GM12878 (cell line): ENCODE data around the gene NDUFS6. TPM values are rescaled to one million over a fixed set of nuclear protein-coding genes. Genes with fewer than 3 reads are reported as not detected.

ENCODE experiments used
- ATAC-seq: fragments of 200-7000 bp; cut with Tn5 transposase; 3 replicates; pipeline ENCODE4 v1.9.1; 2020; ENCODE audit warnings: mild to moderate bottlenecking, moderate library complexity
- BruUV-seq: library from RNA; stranded (reverse); fragments of 400-500 nt; replicated peaks from 2 replicates; lab custom pipeline; 2021; lab: Mats Ljungman, UMichigan
- CTCF ChIA-PET: fragments of 300-600 bp; sonication (Branson Sonifier 250); formaldehyde crosslinking; extraction: SDS; loops from one replicate; lab custom pipeline; 2021; ENCODE audit warnings: inconsistent platforms; lab: Yijun Ruan, JAX
- POLR2A ChIA-PET: fragments of 350-600 bp; formaldehyde crosslinking; extraction: SDS; loops from one replicate; lab custom pipeline; 2021; ENCODE audit warnings: inconsistent platforms; lab: Charles Lee
- RAD21 ChIA-PET: fragments of 300-600 bp; sonication (Branson Sonifier 250); formaldehyde crosslinking; loops from one replicate; lab custom pipeline; 2023; ENCODE audit warnings: antibody characterized with exemption; ENCODE audit not compliant: unreplicated experiment; lab: Charles Lee
- SMC1A ChIA-PET: fragments of 300-600 bp; sonication (Branson Sonifier 250); formaldehyde crosslinking; loops from one replicate; lab custom pipeline; 2023; ENCODE audit not compliant: unreplicated experiment, uncharacterized antibody; lab: Charles Lee
- DNase-seq: peaks from one replicate; pipeline ENCODE4 v3.0.0-alpha.2; 2011; ENCODE audit warnings: low read depth, low spot score
- FAIRE-seq: peaks from 3 replicates; lab custom pipeline; 2011; peaks lifted over from hg19 to GRCh38; lab: Jason Lieb, UNC
- H2AFZ ChIP-seq: 2 replicates; pipeline ENCODE4 v1.6.0; 2011; ENCODE audit warnings: low read depth, low read length, control low read depth; ENCODE audit not compliant: control insufficient read depth
- H3K27ac ChIP-seq: 2 replicates; pipeline ENCODE4 v1.5.1; 2011; ENCODE audit warnings: control low read depth; ENCODE audit not compliant: control insufficient read depth, insufficient read depth
- H3K27me3 ChIP-seq, 2 experiments: replicated peaks in 1 of 2; 2 replicates each; pipeline versions ENCODE4 v1.6.0 to v1.6.1; 2011; ENCODE audit warnings: low read length in 1 of 2; ENCODE audit not compliant: control insufficient read depth in 2 of 2, insufficient read depth in 2 of 2
- H3K36me3 ChIP-seq, 2 experiments: 2 replicates each; pipeline ENCODE4 v1.5.1; 2011; ENCODE audit warnings: low read length in 1 of 2; ENCODE audit not compliant: control insufficient read depth in 2 of 2, insufficient read depth in 2 of 2
- H3K4me1 ChIP-seq: 2 replicates; pipeline ENCODE4 v1.6.1; 2011; ENCODE audit warnings: mild to moderate bottlenecking, low read length, moderate library complexity, mixed read lengths; ENCODE audit not compliant: control insufficient read depth, insufficient read depth
- H3K4me2 ChIP-seq: 2 replicates; pipeline ENCODE4 v1.6.0; 2011; ENCODE audit warnings: control low read depth; ENCODE audit not compliant: control insufficient read depth, insufficient read depth
- H3K4me3 ChIP-seq: fragments of 200-600 bp; sonication (generic); 2 replicates; pipeline ENCODE4 v1.5.1; 2016
- H3K79me2 ChIP-seq: 2 replicates; pipeline ENCODE4 v1.6.0; 2011; ENCODE audit warnings: low read length; ENCODE audit not compliant: control insufficient read depth, insufficient read depth
- H3K9ac ChIP-seq: 2 replicates; pipeline ENCODE4 v1.8.0; 2011; ENCODE audit warnings: low read length, control low read depth, mixed read lengths; ENCODE audit not compliant: control insufficient read depth, insufficient read depth
- H3K9me3 ChIP-seq: replicated peaks from 3 replicates; pipeline ENCODE4 v1.5.1; 2011; ENCODE audit warnings: mild to moderate bottlenecking, low read length; ENCODE audit not compliant: control insufficient read depth, insufficient read depth
- H4K20me1 ChIP-seq: 2 replicates; pipeline ENCODE4 v1.6.0; 2011; ENCODE audit not compliant: control insufficient read depth, insufficient read depth
- MEF2B ChIP-seq: fragments of 450-650 bp; IDR thresholded peaks from 2 replicates; pipeline ENCODE4 v1.6.1; 2018; ENCODE audit warnings: mild to moderate bottlenecking, moderate library complexity; ENCODE audit not compliant: partially characterized antibody, poor library complexity, severe bottlenecking
- SPI1 ChIP-seq: IDR thresholded peaks from 2 replicates; pipeline ENCODE4 v1.6.1; 2011; ENCODE audit warnings: low read depth, mild to moderate bottlenecking, low read length, moderate library complexity, borderline replicate concordance; ENCODE audit not compliant: insufficient read depth
- WGBS: methylation state at CpG from one replicate; pipeline ENCODE4 v1.1.6; 2016; ENCODE audit warnings: low lambda C conversion rate; ENCODE audit not compliant: insufficient replicate concordance, insufficient coverage; ENCODE audit errors: missing lambda C conversion rate; 5-methylcytosine and 5-hydroxymethylcytosine counted together
- in situ Hi-C: fragments of 300-500 bp; cut with MboI; formaldehyde crosslinking; loops from 9 replicates; pipeline ENCODE4 v1.14.3; 2018; ENCODE audit warnings: mixed read lengths
- intact Hi-C: fragments of 100-400 bp; cut with micrococcal nuclease; formaldehyde crosslinking; loops from one replicate; pipeline ENCODE4 v1.14.2; 2022; ENCODE audit not compliant: unreplicated experiment
- polyA plus RNA-seq, 11 experiments: library from polyadenylated mRNA; depleted of rRNA in 4 of 11; unstranded in 6 of 11; stranded (reverse) in 5 of 11; fragments of >200 nt; fragmentation: Nextera tagmentation in 4 of 11; fragmentation: Illumina TruSeq in 1 of 11; extraction: Ambion mirVana in 4 of 11; extraction: Trizol in 1 of 11; gene quantifications; 1 replicate in 1 of 11; 2 replicates in 10 of 11; pipeline versions ENCODE4 v1.2.1 to v1.2.3, GENCODE V29; 2011 to 2016; ENCODE audit warnings: inconsistent platforms in 2 of 11, missing spikeins in 2 of 11, low read depth in 1 of 11
- total RNA-seq, 4 experiments: library from RNA; depleted of rRNA in 3 of 4; stranded (reverse); fragments of >200 nt in 3 of 4; fragmentation: Illumina TruSeq in 1 of 4; extraction: Trizol in 1 of 4; gene quantifications; 2 replicates each; pipeline versions ENCODE4 v1.2.1 to v1.2.3, GENCODE V29; 2013 to 2021

The NDUFS6 gene
- total and polyA plus RNA-seq, 10 of the 15 experiments (the other 5 are each of a cell fraction or from before 2014, with no cell fraction given), result 20.7 to 213 (median 58.3) TPM

GRCh38 chr5:1781726-1782384, 19.4 kb upstream of the NDUFS6 start:
- Histone ChIP-seq H3K9me3 (no peaks in the 10 kb centered on the region), H3K4me3 (no peak overlapping the region), H3K4me2 (peak overlapping the region; percentile 78), H3K9ac (peak overlapping the region; percentile 59; the same call in 1 of the 2 replicates), H3K27ac (peak overlapping the region; percentile 75), H3K79me2 (no peaks in the 10 kb centered on the region), H3K27me3 (no peaks in the 10 kb centered on the region), H2AFZ (peak overlapping the region; percentile 45), H3K36me3 (no peaks in the 10 kb centered on the region), H4K20me1 (no peaks in the 10 kb centered on the region), H3K4me1 (peaks cover 35% of the 10 kb centered on the region)
- WGBS, result 54% methylated on average over 9 of the region's 9 CpGs
- FAIRE-seq (no peak), ATAC-seq (no peak), DNase-seq (no peak)
- BruUV-seq, result no TSS peak
- TF ChIP-seq MEF2B, result no peak
- TF ChIP-seq SPI1, result 0 out of 2 replicates have a peak, but pooled peaks have one; percentile 6
- ChIA-PET POLR2A (interaction anchor here (1.4 to 1.6 kb wide), 2 partner anchors 13 to 19 kb away, joined by 3 to 7 read pairs; partner anchors contain the start of gene NDUFS6), SMC1A (interaction anchor here (0.9 to 2.7 kb wide), 3 partner anchors 11 to 19 kb away, joined by 4 to 12 read pairs (median 9); partner anchors contain the start of genes MRPL36 and NDUFS6), RAD21 (interaction anchor here (1.2 to 3.3 kb wide), 3 partner anchors 11 to 19 kb away, joined by 3 to 22 read pairs (median 4); partner anchors contain the start of gene MRPL36), CTCF (interaction anchor here (1.1 to 1.4 kb wide), 3 partner anchors 9 to 13 kb away, joined by 3 to 4 read pairs (median 3); no protein-coding TSS in a partner anchor)
- in situ Hi-C loops, result no loop called here
- intact Hi-C loops, result loop anchor here (2.0 kb wide), 1 partner anchor 19 kb away; the partner anchor contains the start of gene NDUFS6
